ENCODE data around the gene GSTA5. TPM values are rescaled to one million over a fixed set of nuclear protein-coding genes. Genes with fewer than 3 reads are reported as not detected.

The GSTA5 gene
- not detected in 5 replicates for total RNA-seq (2022; extraction: Qiagen RNA extraction; ENCODE audit: low read depth)

DNA sequence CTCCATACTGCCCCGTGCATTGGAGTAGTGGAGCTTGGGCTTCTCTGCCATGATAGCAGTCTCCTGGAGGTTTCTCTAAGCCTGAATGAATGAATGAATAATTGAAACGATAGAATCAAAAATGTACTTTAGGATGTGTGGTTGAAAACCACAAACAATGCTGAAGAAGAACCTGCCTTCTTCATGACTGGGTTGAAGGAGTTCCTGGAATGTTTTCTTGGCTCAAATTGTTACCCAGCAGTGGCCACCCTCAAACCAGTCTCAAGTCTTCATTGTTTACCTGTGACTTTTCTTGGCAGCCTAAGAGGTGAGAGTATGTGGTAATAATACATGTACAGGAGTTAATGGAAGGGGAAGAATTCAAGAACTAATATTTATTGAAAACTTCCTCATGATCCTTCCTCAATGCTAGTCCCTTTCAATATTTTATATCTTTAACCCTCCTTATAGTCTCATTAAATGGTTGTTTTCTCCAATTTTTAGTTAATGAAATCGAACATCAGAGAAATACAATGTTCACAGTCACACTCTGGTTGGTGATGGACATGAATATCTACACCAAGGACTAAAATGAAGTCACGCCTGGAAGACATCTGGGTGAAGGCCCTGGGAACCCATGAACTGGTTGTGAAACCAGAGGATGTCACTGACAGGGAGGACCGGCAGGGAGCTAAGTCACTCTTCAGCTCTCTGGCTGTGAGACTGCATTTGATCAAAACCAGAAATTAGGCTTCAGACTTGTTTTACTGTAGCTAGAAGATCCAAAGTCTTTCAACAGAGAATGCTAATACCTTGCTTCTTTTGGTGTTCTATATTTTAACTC is at the start of gene GSTA5:
TSS of gene GSTA5 (minus strand) at position 51 of the 823 bp plus-strand sequence.

GRCh38 chr6:52803668-52804255 is 36.9 kb downstream of the GSTA5 start, which contains the start of gene GSTA1:
Gene GSTA1, minus strand, starts transcription at chr6:52803816. Its CDS starts 4,549 bp downstream, at chr6:52799267.

Other genes with a start within 250 kb of the GSTA5 start
- 36.4 to 47.7 TPM (median 37.7 TPM) in 5 replicates for gene TMEM14A, start 169.7 kb downstream of the GSTA5 start, total RNA-seq (2022; extraction: Qiagen RNA extraction; ENCODE audit: low read depth)
- gene GSTA2, start 77.3 kb downstream of the GSTA5 start, total RNA-seq (2022; extraction: Qiagen RNA extraction; ENCODE audit: low read depth) = not detected in 5 replicates
- gene GSTA1, start 37.0 kb downstream of the GSTA5 start, total RNA-seq (2022; extraction: Qiagen RNA extraction; ENCODE audit: low read depth) = not detected in 5 replicates
- not detected in 5 replicates for gene GSTA3, start 68.9 kb upstream of the GSTA5 start, total RNA-seq (2022; extraction: Qiagen RNA extraction; ENCODE audit: low read depth)
- 7.3 to 8.9 TPM (median 7.4 TPM) in 5 replicates for gene GSTA4, start 154.5 kb upstream of the GSTA5 start, total RNA-seq (2022; extraction: Qiagen RNA extraction; ENCODE audit: low read depth)
- gene CILK1, start 221.0 kb upstream of the GSTA5 start, total RNA-seq (2022; extraction: Qiagen RNA extraction; ENCODE audit: low read depth) = 2.4 to 3.4 TPM (median 2.6 TPM) in 5 replicates
- 34.5 to 41.4 TPM (median 38.2 TPM) in 5 replicates for gene FBXO9, start 224.6 kb upstream of the GSTA5 start, total RNA-seq (2022; extraction: Qiagen RNA extraction; ENCODE audit: low read depth)